ENCODE data around the gene SRPK1. TPM values are rescaled to one million over a fixed set of nuclear protein-coding genes. Genes with fewer than 3 reads are reported as not detected.

The SRPK1 gene
- total RNA-seq, 4 donors from 2014 or later = 107 to 155 (median 110) TPM

GRCh38 chr6:35929601-35930000 is 8.7 kb upstream of the SRPK1 start:
- WGBS, 2 donors (ENCODE audit: low coverage in 1 of 2) = 100% methylated on average over 1 of the region's 1 CpG
- H3K36me3 ChIP-seq = no peaks in the 10 kb centered on the region
- in situ Hi-C loops (cut with MboI; ENCODE audit: low pct_ligation_motif_present in 1 of 4, low pct_unique_long_range_greater_than_20kb in 1 of 4, low sequenced_read_pairs in 3 of 4) = no loop called here
- no peak for DNase-seq
- H3K27ac ChIP-seq = no peak overlapping the region
- intact Hi-C loops (cut with DNase I; ENCODE audit: low total_unique reads) = no loop called here
- H3K4me1 ChIP-seq = peaks cover 0 to 17% (median 4%) of the 10 kb centered on the region in 4 donors
- TF ChIP-seq CTCF (IDR thresholded peaks at IDR 0.05) = no peak
- TF ChIP-seq EP300 (IDR thresholded peaks at IDR 0.05; ENCODE audit: low read depth) = no peak
- TF ChIP-seq POLR2A (IDR thresholded peaks at IDR 0.05) = no peak
- no peak for TF ChIP-seq POLR2AphosphoS5 (IDR thresholded peaks at IDR 0.05)
- H3K4me3 ChIP-seq = no peak overlapping the region
- no peaks in the 10 kb centered on the region for H3K27me3 ChIP-seq
- H3K9me3 ChIP-seq = no peaks in the 10 kb centered on the region

- TF ChIP-seq EP300 (IDR thresholded peaks at IDR 0.05; ENCODE audit: low read depth) (no peak), POLR2A (IDR thresholded peaks at IDR 0.05) (no peak), POLR2AphosphoS5 (IDR thresholded peaks at IDR 0.05) (no peak), CTCF (IDR thresholded peaks at IDR 0.05) (no peak)
- intact Hi-C loops (cut with DNase I; ENCODE audit: low total_unique reads) (no loop called here), in situ Hi-C loops (cut with MboI; ENCODE audit: low pct_ligation_motif_present in 1 of 4, low pct_unique_long_range_greater_than_20kb in 1 of 4, low sequenced_read_pairs in 3 of 4) (no loop called here)
- H3K9me3 ChIP-seq = no peaks in the 10 kb centered on the region
- peak overlapping the region; percentile 19 to 64 (median 38) for H3K27ac ChIP-seq
- no peak overlapping the region for H3K4me3 ChIP-seq
- DNase-seq = no peak
- H3K4me1 ChIP-seq = peaks cover 0 to 28% (median 15%) of the 10 kb centered on the region in 4 donors
- no peaks in the 10 kb centered on the region for H3K36me3 ChIP-seq
- WGBS, 2 donors (ENCODE audit: low coverage in 1 of 2) = 64 to 80% methylated on average over 1 to 2 of the region's 2 CpGs
- H3K27me3 ChIP-seq = no peaks in the 10 kb centered on the region
Measured at GRCh38 chr6:35926509-35927215, 5.8 kb upstream of the SRPK1 start.

GRCh38 chr6:35925961-35926360 is 5.1 kb upstream of the SRPK1 start:
- no peak for DNase-seq
- peak overlapping the region; percentile 19 to 64 (median 38) for H3K27ac ChIP-seq
- WGBS, 2 donors (ENCODE audit: low coverage in 1 of 2) = 60 to 63% methylated on average over 2 to 3 of the region's 3 CpGs
- no peaks in the 10 kb centered on the region for H3K27me3 ChIP-seq
- TF ChIP-seq EP300 (IDR thresholded peaks at IDR 0.05; ENCODE audit: low read depth) (no peak), CTCF (IDR thresholded peaks at IDR 0.05) (no peak), POLR2AphosphoS5 (IDR thresholded peaks at IDR 0.05) (no peak), POLR2A (IDR thresholded peaks at IDR 0.05) (no peak)
- H3K4me3 ChIP-seq = no peak overlapping the region
- H3K4me1 ChIP-seq = peaks cover 0 to 34% (median 19%) of the 10 kb centered on the region in 4 donors
- H3K36me3 ChIP-seq = no peaks in the 10 kb centered on the region
- in situ Hi-C loops (cut with MboI; ENCODE audit: low pct_ligation_motif_present in 1 of 4, low pct_unique_long_range_greater_than_20kb in 1 of 4, low sequenced_read_pairs in 3 of 4) (no loop called here), intact Hi-C loops (cut with DNase I; ENCODE audit: low total_unique reads) (no loop called here)
- no peaks in the 10 kb centered on the region for H3K9me3 ChIP-seq

GRCh38 chr6:35924146-35924545 is 3.2 kb upstream of the SRPK1 start:
- TF ChIP-seq POLR2AphosphoS5 (IDR thresholded peaks at IDR 0.05) (no peak), CTCF (IDR thresholded peaks at IDR 0.05) (no peak), POLR2A (IDR thresholded peaks at IDR 0.05) (no peak), EP300 (IDR thresholded peaks at IDR 0.05; ENCODE audit: low read depth) (no peak)
- intact Hi-C loops (cut with DNase I; ENCODE audit: low total_unique reads) (no loop called here), in situ Hi-C loops (cut with MboI; ENCODE audit: low pct_ligation_motif_present in 1 of 4, low pct_unique_long_range_greater_than_20kb in 1 of 4, low sequenced_read_pairs in 3 of 4) (no loop called here)
- Histone ChIP-seq H3K27ac (no peak overlapping the region), H3K27me3 (no peaks in the 10 kb centered on the region), H3K4me1 (peaks cover 0 to 38% (median 23%) of the 10 kb centered on the region in 4 donors), H3K9me3 (no peaks in the 10 kb centered on the region), H3K36me3 (no peaks in the 10 kb centered on the region), H3K4me3 (no peak overlapping the region)
- WGBS, 2 donors (ENCODE audit: low coverage in 1 of 2) = 97 to 100% methylated on average over 1 of the region's 1 CpG
- DNase-seq = no peak
